GM21381 (cell line): ENCODE measurements around the gene OGDHL.
"Not testable (repeated sequence)": the region's sequence is repeated elsewhere in the genome, so short reads cannot be mapped to it uniquely, and the experiment has no call there.

Experiments
- ATAC-seq: cut with Tn5 transposase; IDR thresholded peaks from one replicate; pipeline ENCODE4 v1.9.1; 2021; ENCODE audit warnings: mild to moderate bottlenecking, moderate library complexity; ENCODE audit not compliant: unreplicated experiment

The OGDHL gene

DNA sequence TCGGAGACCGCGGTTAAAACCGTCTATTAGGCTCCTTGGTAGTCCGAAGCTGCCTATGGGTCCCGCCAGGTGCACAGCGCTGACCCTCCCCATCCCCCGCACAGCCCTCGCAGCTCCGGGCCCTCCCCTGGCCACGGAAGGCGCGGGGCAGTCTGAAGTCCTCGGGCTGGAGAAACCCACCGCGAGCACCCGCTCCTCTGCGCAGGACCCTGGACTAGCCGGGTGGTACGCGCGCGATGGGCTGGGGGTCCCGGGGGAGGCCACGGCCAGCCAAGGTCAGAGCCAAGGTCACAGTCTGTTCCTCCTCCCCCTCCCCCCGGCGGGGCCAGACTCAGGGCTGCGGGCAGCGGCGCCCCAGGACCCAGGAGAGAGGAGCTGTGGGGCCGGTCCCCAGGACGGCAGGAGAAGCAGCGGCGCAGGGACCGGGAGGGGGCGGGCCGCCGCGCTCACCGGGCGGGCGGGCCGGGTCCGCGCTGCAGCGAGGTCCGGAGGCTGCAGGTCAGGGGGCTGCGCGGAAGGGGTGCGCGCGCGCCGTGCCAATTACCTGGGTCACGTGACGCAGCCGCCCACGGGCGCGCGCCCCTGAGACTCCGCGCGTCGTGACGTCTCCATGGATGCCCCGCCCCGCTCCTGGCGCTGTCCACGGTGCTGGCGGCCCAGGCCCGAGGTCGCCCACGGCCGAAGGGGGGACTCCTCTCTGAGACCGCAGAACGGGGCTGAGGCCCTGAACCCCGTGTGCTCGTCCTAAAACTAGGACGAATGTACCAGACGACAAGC, at the start of gene OGDHL:
Gene OGDHL, minus strand, starts transcription at position 535 of the 777 bp plus-strand sequence. CDS start 3,731 bp downstream, outside the sequence.
- peak; percentile 73 for ATAC-seq

GRCh38 chr10:49803988-49804387, 41.9 kb upstream of the OGDHL start:
- ATAC-seq = no peak

DNA sequence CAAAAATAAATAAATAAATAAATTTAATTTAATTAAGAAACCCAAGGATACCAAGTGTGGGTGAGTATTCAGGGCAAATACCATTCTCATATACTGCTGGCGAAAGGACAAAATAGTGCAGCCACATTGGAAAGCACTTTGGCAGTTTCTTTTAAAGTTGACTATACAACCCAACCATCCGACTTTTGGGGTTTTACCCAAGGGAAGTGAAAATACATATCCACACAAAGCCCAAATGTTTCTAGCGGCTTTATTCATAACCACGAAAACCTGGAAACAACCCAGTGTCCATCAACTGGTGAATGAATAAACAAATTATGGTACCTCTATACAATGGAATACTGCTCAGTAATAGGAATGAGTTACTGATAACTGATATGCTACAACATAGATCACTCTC, 36.2 kb upstream of the OGDHL start:
- no peak for ATAC-seq

DNA sequence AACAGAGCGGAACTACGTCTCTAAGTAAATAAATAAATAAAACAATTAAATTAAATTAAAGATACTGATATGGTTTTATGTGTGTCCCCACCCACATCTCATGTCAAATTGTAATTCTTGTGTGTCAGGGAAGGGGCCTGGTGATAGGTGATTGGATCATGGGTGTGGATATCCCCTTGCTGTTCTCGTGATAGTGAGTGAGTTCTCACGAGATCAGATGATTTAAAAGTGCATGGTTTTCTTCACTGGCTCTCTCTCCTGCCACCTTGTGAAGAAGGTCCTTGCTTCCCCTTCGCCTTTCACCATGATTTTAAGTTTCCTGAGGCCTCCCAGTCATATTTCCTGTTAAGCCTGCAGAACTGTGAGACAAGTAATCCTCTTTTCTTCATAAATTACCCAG, 29.0 kb upstream of the OGDHL start:
- no peak for ATAC-seq

DNA sequence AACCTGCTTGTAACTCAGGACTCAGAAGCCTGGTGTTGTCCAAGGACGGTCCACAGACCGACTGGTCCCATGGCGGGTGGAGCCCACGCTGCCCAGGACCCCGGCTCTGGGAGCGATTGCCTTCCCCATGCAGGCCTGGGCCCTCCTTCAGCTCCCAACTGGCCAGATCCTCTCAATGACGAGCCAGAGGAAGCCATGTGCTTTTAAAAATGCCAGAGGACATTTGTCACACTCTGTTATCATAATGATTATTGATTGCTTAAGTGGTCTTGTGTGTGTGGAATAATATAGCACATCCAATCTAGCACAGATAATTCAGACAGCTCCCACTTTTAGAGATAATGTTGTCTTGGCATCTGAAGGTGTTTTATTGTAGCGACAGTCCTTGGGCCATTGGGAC, 22.6 kb upstream of the OGDHL start:
- no peak for ATAC-seq

- ATAC-seq = no peak
Measured at GRCh38 chr10:49783645-49784044, 21.5 kb upstream of the OGDHL start.

GRCh38 chr10:49781247-49781646, 19.1 kb upstream of the OGDHL start:
- ATAC-seq = no peak

GRCh38 chr10:49778197-49778596, 16.1 kb upstream of the OGDHL start:
- ATAC-seq = no peak

- no peak for ATAC-seq
Measured at GRCh38 chr10:49776851-49777250, 14.7 kb upstream of the OGDHL start.

- ATAC-seq = no peak
Measured at GRCh38 chr10:49775014-49775413, 12.9 kb upstream of the OGDHL start.

DNA sequence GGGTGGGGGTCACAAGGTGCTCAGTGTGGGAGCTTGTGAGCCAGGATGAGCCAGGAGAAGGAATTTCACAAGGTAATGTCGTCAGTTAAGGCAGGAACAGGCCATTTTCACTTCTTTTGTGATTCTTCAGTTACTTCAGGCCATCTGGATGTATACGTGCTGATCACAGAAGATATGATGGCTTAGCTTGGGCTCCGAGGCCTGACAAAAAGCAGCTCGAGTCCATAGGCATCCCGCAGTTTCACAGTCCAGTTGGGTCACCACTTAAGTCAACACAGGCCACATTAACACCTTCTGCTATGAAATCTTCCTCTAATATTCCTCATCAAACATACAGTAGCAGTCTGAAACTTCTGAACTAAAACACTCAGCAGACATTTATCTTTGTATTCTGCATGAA, 10.8 kb upstream of the OGDHL start:
- not testable (repeated sequence) for ATAC-seq

DNA sequence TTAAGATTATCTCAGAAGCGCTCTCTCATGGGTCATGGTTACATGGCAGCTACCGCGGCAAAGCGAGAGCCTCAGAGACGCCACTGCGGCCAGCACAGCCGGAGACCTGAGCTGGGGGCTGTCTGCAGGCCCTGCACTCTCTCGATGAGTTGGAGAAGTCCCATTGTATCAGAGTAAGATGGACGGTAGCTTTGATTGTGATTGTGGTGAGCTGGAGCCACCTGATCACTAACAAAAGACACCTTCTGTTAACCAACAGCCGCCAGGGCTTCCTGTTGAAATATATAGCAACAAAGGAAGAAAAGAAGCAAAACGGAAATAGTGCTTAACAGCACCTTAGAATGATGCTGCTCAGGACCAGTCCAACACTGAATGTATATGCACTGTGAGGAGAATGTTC, 8.9 kb upstream of the OGDHL start:
- not testable (repeated sequence) for ATAC-seq

DNA sequence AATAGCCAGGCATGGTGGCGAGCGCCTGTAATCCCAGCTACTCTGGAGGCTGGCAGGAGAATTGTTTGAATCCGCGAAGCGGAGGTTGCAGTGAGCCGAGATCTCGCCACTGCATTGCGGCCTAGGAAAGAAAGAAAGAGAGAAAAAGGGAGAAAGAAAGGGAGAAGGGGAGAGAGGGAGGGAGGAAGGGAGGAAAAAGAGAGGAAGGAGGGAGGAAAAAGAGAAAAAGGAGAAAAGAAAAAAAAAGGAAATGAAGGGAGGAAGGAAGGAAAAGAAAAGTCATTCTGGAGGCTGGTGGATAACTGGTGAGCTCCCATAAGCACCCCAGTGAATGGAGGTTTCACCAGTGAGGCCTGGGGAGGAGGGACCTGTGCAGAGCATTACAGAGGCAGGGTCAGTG, 7.6 kb upstream of the OGDHL start:
- no peak for ATAC-seq

GRCh38 chr10:49768731-49769130, 6.6 kb upstream of the OGDHL start:
- ATAC-seq = no peak

DNA sequence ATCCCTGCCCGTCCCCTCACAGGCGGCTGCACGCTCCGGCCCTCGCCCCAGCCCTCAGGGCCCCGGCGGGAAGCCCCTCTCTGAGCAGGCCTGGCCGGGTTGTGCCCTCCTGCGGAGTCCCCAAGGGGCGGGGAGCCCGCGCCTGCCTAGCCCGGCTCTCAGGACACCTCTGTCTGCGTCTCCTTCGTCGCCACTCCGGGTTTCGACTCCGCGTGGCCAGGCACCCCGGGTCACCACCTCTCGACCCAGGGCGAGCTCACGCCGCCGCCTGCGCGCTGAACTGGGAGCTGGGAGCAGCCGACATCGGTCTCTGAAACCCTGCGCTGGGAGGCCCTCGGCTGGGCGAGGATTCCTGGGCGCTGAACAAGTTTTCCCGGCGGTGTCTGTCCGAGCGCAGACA, 6.2 kb upstream of the OGDHL start:
- ATAC-seq = no peak

- ATAC-seq = no peak
Measured at GRCh38 chr10:49767752-49768151, 5.6 kb upstream of the OGDHL start.

- no peak for ATAC-seq
Measured at GRCh38 chr10:49766484-49766883, 4.4 kb upstream of the OGDHL start.

DNA sequence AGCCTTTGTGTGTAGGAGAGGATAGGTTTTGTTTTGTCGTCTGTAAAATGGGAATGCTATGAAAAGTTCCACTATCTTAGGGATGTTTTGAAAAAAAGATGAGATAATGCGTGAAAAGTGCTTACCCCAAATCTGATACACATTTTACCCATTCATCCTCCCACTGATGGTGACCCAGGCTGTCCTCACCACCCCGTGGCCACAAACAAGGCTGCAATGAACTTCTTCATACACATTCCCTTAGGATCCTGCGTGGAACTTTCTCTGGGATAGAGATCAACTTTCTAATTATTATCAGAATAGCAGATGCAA, 399 bp upstream of the OGDHL start:
- ATAC-seq = no peak

DNA sequence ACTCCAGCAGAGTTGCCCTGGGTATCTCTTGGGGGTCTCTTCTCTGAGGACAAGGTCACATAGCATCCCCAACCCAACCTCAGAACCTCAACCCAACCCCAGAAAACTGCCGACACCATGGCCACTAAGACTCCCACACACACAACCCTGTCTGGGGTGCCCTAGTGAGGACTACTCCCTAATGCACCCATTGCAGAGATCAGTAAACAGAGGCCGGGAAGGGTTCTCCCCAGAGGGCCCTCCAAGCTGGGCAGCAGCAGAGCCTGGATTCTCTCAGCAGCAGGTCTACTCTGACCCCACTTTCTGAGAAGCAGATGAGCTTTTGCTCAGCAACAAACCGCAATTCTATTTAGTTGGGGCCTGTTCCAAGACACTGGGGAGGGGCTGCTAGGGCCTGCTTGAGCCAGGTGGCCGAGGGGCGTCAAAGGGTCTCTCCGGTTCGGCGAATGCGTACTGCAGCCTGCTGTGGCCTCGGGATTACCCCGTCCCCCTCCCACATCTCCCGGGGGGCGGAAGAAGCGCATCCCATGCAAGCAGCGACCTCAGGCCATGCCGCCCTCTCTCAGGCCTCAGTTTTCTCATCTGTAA, 828 bp downstream of the OGDHL start:
- ATAC-seq = no peak

GRCh38 chr10:49760789-49761188, 1.3 kb downstream of the OGDHL start:
- no peak for ATAC-seq

DNA sequence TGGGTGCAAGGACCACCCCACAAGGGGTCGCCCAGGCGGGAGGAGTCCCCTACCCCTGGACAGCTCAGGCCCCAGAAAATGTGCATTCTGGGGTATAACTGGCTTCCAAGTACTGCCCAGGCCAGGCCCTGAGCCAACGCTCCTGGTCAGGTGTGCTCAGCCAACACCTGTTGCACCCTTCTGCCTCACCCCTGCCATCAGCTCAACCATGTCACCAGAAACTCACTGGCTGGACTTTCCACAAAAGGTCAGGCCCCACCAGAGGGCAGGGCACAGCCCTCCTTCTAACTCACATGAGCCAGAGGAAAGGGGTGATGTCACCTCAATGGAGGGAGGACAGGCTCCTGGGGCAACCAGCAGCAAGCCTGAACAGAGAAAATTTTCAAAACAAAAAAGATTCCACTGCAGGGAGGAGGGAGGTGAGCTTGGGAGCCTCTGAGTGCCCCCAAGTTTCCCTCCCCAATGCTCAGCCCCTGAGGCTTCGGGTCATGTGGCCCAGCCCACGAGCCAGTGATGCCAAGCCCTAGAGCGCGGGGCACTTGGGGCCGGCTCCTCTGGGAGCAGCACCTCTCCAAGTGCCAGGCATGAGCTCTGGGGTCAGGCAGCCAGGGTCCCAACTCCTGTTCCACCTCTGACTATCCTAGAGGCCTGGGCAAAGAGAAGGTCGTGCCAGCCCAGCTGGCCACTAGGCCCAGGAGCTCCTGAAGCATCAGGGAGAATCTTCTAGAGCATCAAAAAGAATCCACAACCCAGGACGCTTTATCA, 2.2 kb downstream of the OGDHL start:
- no peak for ATAC-seq

GRCh38 chr10:49758249-49758930, 3.7 kb downstream of the OGDHL start:
- no peak for ATAC-seq
